DOHH2 (cell line): ENCODE results near the gene NAA60.

Source experiments
- H3F3A ChIP-seq: fragments of 200-600 bp; sonication (generic), shearing (Covaris generic); 2 replicates; pipeline ENCODE4 v1.6.0; 2016; ENCODE audit warnings: antibody characterized with exemption, mild to moderate bottlenecking; ENCODE audit not compliant: control insufficient read depth, insufficient read depth
- H3K27ac ChIP-seq: fragments of 200-600 bp; sonication (generic); 2 replicates; pipeline ENCODE4 v1.5.1; 2014; ENCODE audit warnings: low read depth, mild to moderate bottlenecking, low read length, moderate library complexity
- H3K27me3 ChIP-seq: fragments of 200-600 bp; sonication (generic); 2 replicates; pipeline ENCODE4 v1.6.1; 2014; ENCODE audit warnings: mild to moderate bottlenecking, low read length, mixed read lengths; ENCODE audit not compliant: control insufficient read depth
- H3K36me3 ChIP-seq: fragments of 200-600 bp; sonication (generic); 2 replicates; pipeline ENCODE4 v1.6.1; 2014; ENCODE audit warnings: mild to moderate bottlenecking, low read length, moderate library complexity, mixed read lengths; ENCODE audit not compliant: control insufficient read depth
- H3K4me1 ChIP-seq: fragments of 200-600 bp; sonication (generic); 2 replicates; pipeline ENCODE4 v1.6.1; 2014; ENCODE audit warnings: mild to moderate bottlenecking, low read length, mixed read lengths; ENCODE audit not compliant: control insufficient read depth
- H3K4me2 ChIP-seq: fragments of 200-600 bp; sonication (generic); 2 replicates; pipeline ENCODE4 v1.6.0; 2014; ENCODE audit warnings: mild to moderate bottlenecking, low read length, moderate library complexity
- H3K4me3 ChIP-seq: fragments of 200-600 bp; sonication (generic); 2 replicates; pipeline ENCODE4 v1.5.1; 2014; ENCODE audit warnings: mild to moderate bottlenecking, low read length, mixed read lengths
- H3K79me2 ChIP-seq: fragments of 200-600 bp; sonication (generic); 2 replicates; pipeline ENCODE4 v1.6.1; 2014; ENCODE audit warnings: mild to moderate bottlenecking, low read length, mixed read lengths; ENCODE audit not compliant: control insufficient read depth
- H3K9me2 ChIP-seq: fragments of 200-600 bp; sonication (generic); replicated peaks from 2 replicates; pipeline ENCODE4 v1.6.1; 2014; ENCODE audit warnings: mild to moderate bottlenecking, low read length, mixed read lengths; ENCODE audit not compliant: control insufficient read depth
- H3K9me3 ChIP-seq: fragments of 200-600 bp; sonication (generic); 2 replicates; pipeline ENCODE4 v1.6.1; 2014; ENCODE audit warnings: antibody characterized with exemption, low read length, mixed read lengths; ENCODE audit not compliant: control insufficient read depth, insufficient read depth
- H4K20me1 ChIP-seq: fragments of 200-600 bp; sonication (generic); 2 replicates; pipeline ENCODE4 v1.6.0; 2014; ENCODE audit warnings: low read depth, mild to moderate bottlenecking, antibody characterized with exemption, low read length, moderate library complexity; ENCODE audit not compliant: control insufficient read depth, insufficient read depth
- CTCF ChIP-seq: fragments of 200-600 bp; sonication (generic); IDR thresholded peaks from one replicate; pipeline ENCODE4 v1.5.1; 2014; ENCODE audit warnings: antibody characterized with exemption, mild to moderate bottlenecking, low read depth, low read length; ENCODE audit not compliant: poor library complexity, severe bottlenecking
- EZH2phosphoT487 ChIP-seq: fragments of 200-600 bp; sonication (generic); IDR thresholded peaks from 2 replicates; pipeline ENCODE4 v1.6.1; 2017; ENCODE audit warnings: borderline replicate concordance, mild to moderate bottlenecking, antibody characterized with exemption, low read length, moderate library complexity, mixed read lengths

The NAA60 gene

DNA sequence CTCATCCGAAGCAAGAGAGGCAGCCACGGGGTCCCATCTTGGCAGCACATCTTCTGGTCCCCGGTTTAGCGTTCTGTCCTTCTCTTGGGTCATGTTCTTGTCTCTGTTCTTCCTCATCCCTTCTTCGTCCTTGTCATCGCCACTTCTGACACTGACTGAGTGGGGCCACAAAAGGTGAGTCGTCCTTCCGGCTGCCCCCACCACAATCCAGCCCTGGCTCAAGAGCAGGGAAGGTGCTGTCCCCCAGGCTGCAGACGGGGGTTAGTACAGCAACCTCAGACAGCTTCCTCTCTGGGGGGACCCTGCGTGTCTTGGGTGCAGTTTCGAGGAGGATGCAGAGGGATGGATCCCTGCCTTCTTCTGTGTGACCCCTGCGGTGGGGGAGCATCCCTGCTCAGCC, 21.8 kb downstream of the NAA60 start:
- TF ChIP-seq EZH2phosphoT487 (no peak), CTCF (no peak)
- Histone ChIP-seq H3K9me3 (peaks cover 2% of the 10 kb centered on the region; the same call in 1 of the 2 replicates), H3K4me3 (no peak overlapping the region), H3K36me3 (peaks cover 9% of the 10 kb centered on the region), H3K27ac (no peak overlapping the region), H3F3A (no peaks in the 10 kb centered on the region), H3K4me2 (no peak overlapping the region), H4K20me1 (no peaks in the 10 kb centered on the region), H3K4me1 (no peaks in the 10 kb centered on the region), H3K27me3 (no peaks in the 10 kb centered on the region), H3K9me2 (no peaks in the 10 kb centered on the region), H3K79me2 (peaks cover 98% of the 10 kb centered on the region)

DNA sequence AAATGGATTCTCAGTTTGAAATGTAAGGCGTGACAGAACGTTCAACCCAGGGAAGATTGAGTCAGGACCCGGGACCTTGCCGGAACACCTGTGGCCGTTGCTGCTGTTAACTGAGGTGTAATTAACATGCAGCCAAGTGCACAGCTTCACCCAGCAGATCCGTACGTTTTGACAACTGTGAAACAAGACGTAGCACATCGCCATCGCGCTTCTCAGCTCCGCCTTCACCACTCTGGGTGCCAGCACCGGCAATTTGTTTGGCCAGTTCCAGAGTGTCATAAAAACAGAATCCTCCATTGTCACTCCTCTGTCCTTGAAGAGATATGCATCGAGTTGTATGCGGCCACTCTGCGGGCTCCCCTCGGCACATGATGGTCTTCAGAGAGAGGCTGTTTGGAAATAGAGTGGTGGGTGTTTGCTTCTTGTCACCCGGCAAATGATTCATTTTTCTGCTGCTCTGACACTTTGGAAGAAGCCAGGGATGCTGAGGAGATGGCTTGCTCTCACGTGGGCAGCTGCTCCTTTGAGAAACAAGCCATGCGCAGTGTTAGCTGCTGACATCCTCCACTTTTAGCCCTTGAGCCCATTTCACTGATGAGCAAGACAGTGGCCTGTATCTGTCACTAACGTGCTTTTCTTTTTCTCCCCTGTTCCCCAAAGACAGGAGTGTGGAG, 22.6 kb downstream of the NAA60 start:
- Histone ChIP-seq H3K27ac (no peak overlapping the region), H3K36me3 (peaks cover 9% of the 10 kb centered on the region), H3F3A (no peaks in the 10 kb centered on the region), H3K27me3 (no peaks in the 10 kb centered on the region), H3K4me3 (no peak overlapping the region), H3K4me1 (no peaks in the 10 kb centered on the region), H3K9me3 (peaks cover 2% of the 10 kb centered on the region; the same call in 1 of the 2 replicates), H3K79me2 (peaks cover 98% of the 10 kb centered on the region), H3K4me2 (no peak overlapping the region), H3K9me2 (no peaks in the 10 kb centered on the region), H4K20me1 (no peaks in the 10 kb centered on the region)
- TF ChIP-seq CTCF (no peak), EZH2phosphoT487 (no peak)

DNA sequence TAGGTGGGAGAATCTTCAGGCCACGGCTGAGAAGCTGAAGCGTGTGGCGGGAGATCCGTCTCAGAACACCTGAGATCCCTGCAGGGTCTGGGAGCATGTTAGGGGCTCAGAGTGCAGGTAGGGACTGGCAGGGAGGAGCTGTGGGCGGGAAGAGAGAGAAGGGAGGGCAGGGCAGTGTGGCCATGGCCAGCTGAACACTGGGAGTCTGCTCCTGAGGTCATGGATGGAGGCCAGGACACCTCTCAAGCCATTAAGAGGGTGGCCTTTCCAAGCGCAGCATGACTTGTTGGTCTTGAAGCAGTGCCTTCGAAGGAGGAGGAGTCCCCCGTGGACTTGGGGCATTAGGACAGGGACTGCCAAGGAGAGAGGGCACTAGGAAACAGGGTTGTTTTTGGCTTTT, 23.7 kb downstream of the NAA60 start:
- peaks cover 10% of the 10 kb centered on the region; the same call in 1 of the 2 replicates for H3K9me3 ChIP-seq
- no peaks in the 10 kb centered on the region for H4K20me1 ChIP-seq
- no peak overlapping the region for H3K4me2 ChIP-seq
- H3K4me3 ChIP-seq, result no peak overlapping the region
- H3K36me3 ChIP-seq, result peaks cover 16% of the 10 kb centered on the region
- TF ChIP-seq CTCF (no peak), EZH2phosphoT487 (no peak)
- no peaks in the 10 kb centered on the region for H3F3A ChIP-seq
- no peaks in the 10 kb centered on the region for H3K9me2 ChIP-seq
- no peaks in the 10 kb centered on the region for H3K27me3 ChIP-seq
- H3K4me1 ChIP-seq, result no peaks in the 10 kb centered on the region
- H3K79me2 ChIP-seq, result peaks cover 97% of the 10 kb centered on the region
- no peak overlapping the region for H3K27ac ChIP-seq
